ENCODE measurements around the gene FAM174B. TPM values are rescaled to one million over a fixed set of nuclear protein-coding genes. Genes with fewer than 3 reads are reported as not detected.

The FAM174B gene
- total and polyA plus RNA-seq, 4 donors: 19.0 to 59.6 (median 42.3) TPM

- H3K4me1 ChIP-seq (ENCODE audit: control insufficient read depth in 5 of 5, insufficient read depth in 5 of 5, low read length in 5 of 5): peaks cover 5 to 33% (median 10%) of the 10 kb centered on the region in 5 donors
- H3K36me3 ChIP-seq (ENCODE audit: control insufficient read depth in 4 of 4, insufficient read depth in 4 of 4, low read length in 4 of 4): peaks cover 0 to 2% (median 0%) of the 10 kb centered on the region in 4 donors
- DNase-seq (no peak), ATAC-seq (ENCODE audit: insufficient read depth, low FRiP score) (no peak)
- H3K27ac ChIP-seq (ENCODE audit: low read depth in 1 of 2, low read length in 1 of 2): no peak overlapping the region
- WGBS, 2 donors: 88 to 90% methylated on average over 6 of the region's 6 CpGs
- no peaks in the 10 kb centered on the region for H3K9me3 ChIP-seq (ENCODE audit: control insufficient read depth in 4 of 4, insufficient read depth in 3 of 4, low read length in 3 of 4)
- no peak for TF ChIP-seq CTCF (IDR thresholded peaks at IDR 0.05; ENCODE audit: control extremely low read depth, extremely low read depth)
- H3K4me3 ChIP-seq: no peak overlapping the region
- no peak overlapping the region for H3K9ac ChIP-seq (ENCODE audit: insufficient read depth in 1 of 2, low read length in 2 of 2)
- no peaks in the 10 kb centered on the region for H3K27me3 ChIP-seq (ENCODE audit: control insufficient read depth in 3 of 3, insufficient read depth in 3 of 3, low read length in 2 of 3)
Observed at GRCh38 chr15:92633418-92633817, 22.2 kb downstream of the FAM174B start.

- H3K9me3 ChIP-seq (ENCODE audit: control insufficient read depth in 4 of 4, insufficient read depth in 3 of 4, low read length in 3 of 4): no peaks in the 10 kb centered on the region
- no peak overlapping the region for H3K9ac ChIP-seq (ENCODE audit: insufficient read depth in 1 of 2, low read length in 2 of 2)
- H3K27ac ChIP-seq (ENCODE audit: low read depth in 1 of 2, low read length in 1 of 2): no peak overlapping the region
- peaks cover 5 to 29% (median 10%) of the 10 kb centered on the region in 5 donors for H3K4me1 ChIP-seq (ENCODE audit: control insufficient read depth in 5 of 5, insufficient read depth in 5 of 5, low read length in 5 of 5)
- 87 to 91% methylated on average over 8 of the region's 8 CpGs for WGBS, 2 donors
- TF ChIP-seq CTCF (IDR thresholded peaks at IDR 0.05; ENCODE audit: control extremely low read depth, extremely low read depth): no peak
- ATAC-seq (ENCODE audit: insufficient read depth, low FRiP score) (no peak), DNase-seq (no peak)
- peaks cover 0 to 2% (median 0%) of the 10 kb centered on the region in 4 donors for H3K36me3 ChIP-seq (ENCODE audit: control insufficient read depth in 4 of 4, insufficient read depth in 4 of 4, low read length in 4 of 4)
- no peak overlapping the region for H3K4me3 ChIP-seq
- no peaks in the 10 kb centered on the region for H3K27me3 ChIP-seq (ENCODE audit: control insufficient read depth in 3 of 3, insufficient read depth in 3 of 3, low read length in 2 of 3)
Observed at GRCh38 chr15:92633001-92633400, 22.6 kb downstream of the FAM174B start.

GRCh38 chr15:92631721-92632120 is 23.9 kb downstream of the FAM174B start:
- WGBS, 2 donors: 90 to 93% methylated on average over 11 of the region's 11 CpGs
- no peak for TF ChIP-seq CTCF (IDR thresholded peaks at IDR 0.05; ENCODE audit: control extremely low read depth, extremely low read depth)
- ATAC-seq (ENCODE audit: insufficient read depth, low FRiP score) (no peak), DNase-seq (no peak)
- Histone ChIP-seq H3K4me1 (ENCODE audit: control insufficient read depth in 5 of 5, insufficient read depth in 5 of 5, low read length in 5 of 5) (peaks cover 4 to 19% (median 5%) of the 10 kb centered on the region in 5 donors), H3K9me3 (ENCODE audit: control insufficient read depth in 4 of 4, insufficient read depth in 3 of 4, low read length in 3 of 4) (no peaks in the 10 kb centered on the region), H3K36me3 (ENCODE audit: control insufficient read depth in 4 of 4, insufficient read depth in 4 of 4, low read length in 4 of 4) (peaks cover 0 to 6% (median 2%) of the 10 kb centered on the region in 4 donors), H3K27ac (ENCODE audit: low read depth in 1 of 2, low read length in 1 of 2) (no peak overlapping the region), H3K4me3 (no peak overlapping the region), H3K27me3 (ENCODE audit: control insufficient read depth in 3 of 3, insufficient read depth in 3 of 3, low read length in 2 of 3) (no peaks in the 10 kb centered on the region), H3K9ac (ENCODE audit: insufficient read depth in 1 of 2, low read length in 2 of 2) (no peak overlapping the region)
